GM10248 (cell line): Measurements from ENCODE around the gene ALDH4A1.

ENCODE experiments used
- CTCF ChIA-PET: fragments of 300-600 bp; sonication (Branson Sonifier 250); formaldehyde crosslinking; extraction: SDS; loops from one replicate; lab custom pipeline; 2021; ENCODE audit warnings: antibody characterized with exemption; lab: Yijun Ruan, JAX
- POLR2A ChIA-PET: fragments of 350-650 bp; sonication (Branson Sonifier 250); formaldehyde crosslinking; extraction: SDS; loops from one replicate; lab custom pipeline; 2020; ENCODE audit warnings: antibody characterized with exemption; lab: Yijun Ruan, JAX
- DNase-seq: peaks from one replicate; pipeline ENCODE4 v3.0.0; 2012; ENCODE audit errors: extremely low spot score
- CTCF ChIP-seq: IDR thresholded peaks from 2 replicates; pipeline ENCODE4 v1.5.1; 2012; ENCODE audit warnings: mild to moderate bottlenecking, low read depth; ENCODE audit errors: extremely low read depth, missing control alignments, control extremely low read depth

Gene ALDH4A1

GRCh38 chr1:18913065-18913835 is 10.9 kb upstream of the ALDH4A1 start:
- DNase-seq, result peak; percentile 91
- ChIA-PET CTCF (interaction anchor here (0.6 to 6.6 kb wide), 50 partner anchors 10 to 729 kb away, joined by 3 to 101 read pairs (median 4); partner anchors contain the start of genes ALDH4A1 and IFFO2), POLR2A (no interaction called here)
- TF ChIP-seq CTCF, result peak; percentile 98

DNA sequence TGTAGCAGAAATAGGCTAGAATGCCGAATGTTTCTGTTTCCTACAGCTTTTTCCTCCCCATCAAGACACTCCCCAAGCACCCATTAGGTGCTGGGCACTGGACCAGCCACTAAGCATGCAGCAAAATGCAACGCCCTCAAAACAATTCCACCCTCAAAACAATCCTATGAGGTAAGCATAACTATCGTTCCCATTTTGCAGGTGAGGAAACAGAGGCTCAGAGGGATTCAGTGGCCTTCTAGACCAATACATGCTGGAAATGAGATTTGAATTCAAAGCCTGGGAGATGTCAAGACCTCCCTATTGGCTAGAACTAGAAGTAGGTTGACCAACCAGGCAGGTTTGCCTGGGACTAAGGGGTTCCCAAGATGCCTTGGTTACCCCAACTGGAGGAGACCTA is 10.2 kb upstream of the ALDH4A1 start:
- CTCF ChIA-PET, result interaction anchor here (0.7 to 6.6 kb wide), 43 partner anchors 9 to 729 kb away, joined by 3 to 101 read pairs (median 5); partner anchors contain the start of genes ALDH4A1 and IFFO2
- no peak for DNase-seq
- TF ChIP-seq CTCF, result no peak
- POLR2A ChIA-PET, result no interaction called here

DNA sequence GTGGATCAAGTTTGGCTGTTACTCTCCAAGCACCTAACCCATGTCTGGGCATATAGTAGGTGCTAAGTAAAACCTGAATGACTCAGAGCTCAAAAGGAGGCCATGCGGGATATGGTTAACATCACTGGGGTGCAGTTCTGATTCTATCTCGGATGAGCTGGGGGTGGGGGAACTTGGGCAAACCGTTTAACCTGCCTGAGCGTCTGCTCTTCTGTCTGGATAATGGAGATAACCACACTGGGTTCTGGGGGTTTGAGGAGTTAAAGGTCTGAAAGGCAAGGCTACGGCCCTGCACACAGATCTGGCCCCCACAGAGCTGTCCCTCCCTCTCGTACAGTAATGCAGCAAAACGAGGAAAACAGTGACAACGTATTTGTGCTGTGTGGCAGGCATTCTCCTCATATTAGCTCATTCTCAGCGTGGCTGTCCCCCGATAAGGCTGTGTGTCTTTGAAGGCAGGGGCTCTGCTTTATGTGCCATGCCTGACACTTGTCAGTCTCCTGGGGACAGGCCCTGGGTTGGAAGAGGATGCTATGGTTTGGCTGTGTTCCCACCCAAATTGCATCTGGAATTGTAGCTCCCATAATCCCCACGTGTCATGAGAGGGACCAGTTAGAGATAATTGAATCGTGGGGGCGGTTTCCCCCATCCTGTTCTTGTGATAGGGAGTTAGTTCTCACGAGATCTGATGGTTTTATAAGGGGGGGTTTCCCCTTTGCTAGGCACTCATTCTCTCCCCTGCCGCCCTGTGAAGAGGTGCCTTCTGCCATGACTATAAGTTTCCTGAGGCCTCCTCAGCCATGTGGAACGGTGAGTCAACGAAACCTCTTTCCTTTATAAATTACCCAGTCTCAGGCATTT is 6.8 kb upstream of the ALDH4A1 start:
- CTCF ChIA-PET, result interaction anchor here (0.9 to 5.4 kb wide), 19 partner anchors 14 to 332 kb away, joined by 3 to 48 read pairs (median 5); no protein-coding TSS in a partner anchor
- no peak for TF ChIP-seq CTCF
- no peak for DNase-seq
- POLR2A ChIA-PET, result no interaction called here

GRCh38 chr1:18907917-18908845 is 5.8 kb upstream of the ALDH4A1 start:
- TF ChIP-seq CTCF, result no peak
- no peak for DNase-seq
- ChIA-PET CTCF (interaction anchor here (0.9 to 5.4 kb wide), 29 partner anchors 8 to 333 kb away, joined by 3 to 48 read pairs (median 5); no protein-coding TSS in a partner anchor), POLR2A (no interaction called here)

DNA sequence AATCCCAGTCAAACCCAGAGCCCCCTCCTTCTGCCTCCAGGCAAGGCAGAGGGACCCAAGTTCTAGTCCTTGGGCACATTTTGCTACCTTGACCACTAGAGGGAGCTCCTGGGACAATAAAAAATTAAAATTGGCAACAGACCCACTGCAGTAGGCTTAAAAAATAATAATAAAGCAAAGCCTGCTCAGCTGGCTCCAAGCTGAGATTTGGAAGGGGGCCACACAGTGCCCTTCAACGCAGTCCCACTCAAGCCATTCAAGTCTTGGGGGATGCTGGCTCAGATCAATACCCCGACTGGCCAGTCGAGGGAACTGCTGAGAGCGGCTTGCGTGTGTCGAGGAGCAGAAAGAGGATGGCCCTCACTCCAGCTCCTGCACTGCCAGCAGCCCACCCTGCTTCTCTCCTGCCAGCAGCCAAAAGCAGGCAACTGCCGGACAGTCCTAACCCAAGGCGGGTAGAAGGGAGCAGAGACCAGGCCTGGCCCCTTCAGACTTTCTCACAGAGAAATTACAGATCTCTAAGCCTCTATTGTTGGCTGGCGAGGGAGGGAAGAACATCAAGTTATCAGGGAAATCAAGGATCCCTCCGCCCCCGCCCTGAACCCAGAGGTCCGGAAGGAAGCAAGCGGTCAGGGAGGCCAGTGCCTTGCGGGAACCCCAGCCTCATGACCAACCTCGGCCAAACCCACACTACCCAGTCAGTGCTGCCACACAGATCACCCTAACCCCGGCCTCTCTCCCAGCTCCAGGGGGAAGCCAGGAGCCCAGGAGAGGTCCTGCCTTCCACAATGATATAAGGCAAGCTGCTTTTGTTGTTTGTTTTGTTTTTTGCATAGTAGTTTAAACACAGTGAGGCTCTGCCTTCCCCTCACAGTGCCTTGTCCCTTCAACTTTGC is 4.9 kb upstream of the ALDH4A1 start:
- TF ChIP-seq CTCF, result peak; percentile 68
- CTCF ChIA-PET, result interaction anchor here (0.6 to 5.4 kb wide), 45 partner anchors 8 to 341 kb away, joined by 3 to 48 read pairs (median 4); partner anchors contain the start of gene IFFO2
- POLR2A ChIA-PET, result no interaction called here
- peak; percentile 67 for DNase-seq
